SK-N-MC (cell line): ENCODE data around the gene NR4A3.

Experiments used
- EZH2 ChIP-seq: fragments of 200-600 bp; sonication (generic); IDR thresholded peaks from one replicate; pipeline ENCODE4 v1.6.1; 2017; ENCODE audit warnings: antibody characterized with exemption
- POLR2AphosphoS5 ChIP-seq: IDR thresholded peaks from 2 replicates; pipeline ENCODE4 v1.6.1; 2012; ENCODE audit warnings: mild to moderate bottlenecking, low read depth, low read length, borderline replicate concordance

GRCh38 chr9:99894826-99895225 lies 73.1 kb downstream of the NR4A3 start:
- TF ChIP-seq POLR2AphosphoS5, result no peak
- no peak for TF ChIP-seq EZH2
